GM12874 (cell line): Measurements from ENCODE around the gene RHEBL1.

ENCODE experiments used
- CTCF ChIP-seq: IDR thresholded peaks from 2 replicates; pipeline ENCODE4 v1.5.1; 2011; ENCODE audit warnings: low read depth, mild to moderate bottlenecking, control low read depth, low read length, moderate library complexity; ENCODE audit not compliant: insufficient read depth

RHEBL1 gene

GRCh38 chr12:49019120-49019430, 50.7 kb downstream of the RHEBL1 start:
- TF ChIP-seq CTCF = no peak

- TF ChIP-seq CTCF = peak; percentile 69
Observed at GRCh38 chr12:49018261-49019119, 51.3 kb downstream of the RHEBL1 start, which contains the start of gene PRKAG1. Gene PRKAG1, minus strand, starts transcription at chr12:49018776. Its CDS starts 36 bp downstream, at chr12:49018740.

- TF ChIP-seq CTCF = no peak
Observed at GRCh38 chr12:49017891-49018260, 51.9 kb downstream of the RHEBL1 start.

- no peak for TF ChIP-seq CTCF
Observed at GRCh38 chr12:49015196-49015595, 54.6 kb downstream of the RHEBL1 start.
